Omental fat pad (tissue), 4 donors: ENCODE data around the gene PLA2G2D. TPM values are rescaled to one million over a fixed set of nuclear protein-coding genes. Genes with fewer than 3 reads are reported as not detected.

Source experiments
- ATAC-seq: fragments of 150-250 bp; one replicate; pipeline ENCODE4 v1.9.1; 2016; ENCODE audit warnings: mild to moderate bottlenecking, moderate library complexity; ENCODE audit not compliant: low FRiP score
- DNase-seq: peaks from one replicate; pipeline ENCODE4 v3.0.0-alpha.2; 2019; ENCODE audit warnings: low spot score
- CTCF ChIP-seq, 3 donors: fragments of 450-650 bp; IDR thresholded peaks; one replicate each; pipeline ENCODE4 v1.5.1; 2016 to 2017; ENCODE audit warnings: antibody characterized with exemption in 3 of 3, mild to moderate bottlenecking in 3 of 3, moderate library complexity in 2 of 3
- total RNA-seq, 4 donors: library from RNA; depleted of rRNA; stranded (reverse); fragments of >200 nt; gene quantifications; one replicate each; pipeline ENCODE4 v1.1.0, GENCODE V29; 2016

PLA2G2D gene
- total RNA-seq, 4 donors from 2014 or later, result not detected

GRCh38 chr1:20076710-20077461, 42.5 kb downstream of the PLA2G2D start:
- TF ChIP-seq CTCF (IDR thresholded peaks at IDR 0.05), result no peak
- ATAC-seq (no peak), DNase-seq (no peak)

- TF ChIP-seq CTCF (IDR thresholded peaks at IDR 0.05), result no peak
- DNase-seq, result no peak
- ATAC-seq, result no peak
Measured at GRCh38 chr1:20076223-20076622, 43.1 kb downstream of the PLA2G2D start.

GRCh38 chr1:20075345-20075744, 44.0 kb downstream of the PLA2G2D start:
- TF ChIP-seq CTCF (IDR thresholded peaks at IDR 0.05), result no peak
- DNase-seq (no peak), ATAC-seq (no peak)

GRCh38 chr1:20074725-20075171, 44.6 kb downstream of the PLA2G2D start:
- DNase-seq (no peak), ATAC-seq (peak; percentile 81)
- no peak for TF ChIP-seq CTCF (IDR thresholded peaks at IDR 0.05)

GRCh38 chr1:20074055-20074724, 45.1 kb downstream of the PLA2G2D start:
- no peak for TF ChIP-seq CTCF (IDR thresholded peaks at IDR 0.05)
- no peak for ATAC-seq

GRCh38 chr1:20073256-20073655, 46.1 kb downstream of the PLA2G2D start:
- DNase-seq (no peak), ATAC-seq (no peak)
- TF ChIP-seq CTCF (IDR thresholded peaks at IDR 0.05), result no peak

More at GRCh38 chr1:20074055-20074724, 45.1 kb downstream of the PLA2G2D start:
- DNase-seq, result no peak
